Smooth muscle cell (in vitro differentiated cells): ENCODE data around the gene PHF21B. TPM values are rescaled to one million over a fixed set of nuclear protein-coding genes. Genes with fewer than 3 reads are reported as not detected.
"Not testable (repeated sequence)": the region's sequence is repeated elsewhere in the genome, so short reads cannot be mapped to it uniquely, and the experiment has no call there.

Experiments used
- DNase-seq: peaks from one replicate; lab custom pipeline; 2025; ENCODE audit not compliant: unreplicated experiment; lab: John Stamatoyannopoulos, UW
- H2AFZ ChIP-seq: fragments of 200-600 bp; sonication (generic); 2 replicates; pipeline ENCODE4 v1.6.0; 2016; ENCODE audit warnings: antibody characterized with exemption, low read depth, mild to moderate bottlenecking
- H3F3A ChIP-seq: fragments of 200-600 bp; sonication (generic); 2 replicates; pipeline ENCODE4 v1.6.0; 2017; ENCODE audit warnings: antibody characterized with exemption, low read depth
- H3K27ac ChIP-seq: fragments of 200-600 bp; sonication (generic); 2 replicates; pipeline ENCODE4 v1.5.1; 2016; ENCODE audit warnings: low read depth, mild to moderate bottlenecking
- H3K27me3 ChIP-seq: fragments of 200-600 bp; sonication (generic); 2 replicates; pipeline ENCODE4 v1.6.1; 2016; ENCODE audit warnings: low read depth, mild to moderate bottlenecking
- H3K36me3 ChIP-seq: fragments of 200-600 bp; sonication (generic); 2 replicates; pipeline ENCODE4 v1.5.1; 2016; ENCODE audit warnings: low read depth
- H3K4me1 ChIP-seq: fragments of 200-600 bp; sonication (generic); 2 replicates; pipeline ENCODE4 v1.5.1; 2016; ENCODE audit warnings: low read depth
- H3K4me2 ChIP-seq: fragments of 200-600 bp; sonication (generic); 2 replicates; pipeline ENCODE4 v1.6.0; 2016; ENCODE audit warnings: mild to moderate bottlenecking
- H3K4me3 ChIP-seq: fragments of 200-600 bp; sonication (generic); 2 replicates; pipeline ENCODE4 v1.5.1; 2016; ENCODE audit warnings: mild to moderate bottlenecking
- H3K79me2 ChIP-seq: fragments of 200-600 bp; sonication (generic); 2 replicates; pipeline ENCODE4 v1.6.0; 2016; ENCODE audit warnings: low read depth, mild to moderate bottlenecking
- H3K9ac ChIP-seq: fragments of 200-600 bp; sonication (generic); 2 replicates; pipeline ENCODE4 v1.6.0; 2016; ENCODE audit warnings: low read depth
- H3K9me3 ChIP-seq: fragments of 200-600 bp; sonication (generic); replicated peaks from 2 replicates; pipeline ENCODE4 v1.5.1; 2016; ENCODE audit warnings: low read depth
- H4K20me1 ChIP-seq: fragments of 200-600 bp; sonication (generic); 2 replicates; pipeline ENCODE4 v1.6.0; 2016; ENCODE audit warnings: low read depth
- WGBS: methylation state at CpG from one replicate; pipeline ENCODE4 v1.1.7; 2016; ENCODE audit warnings: low lambda C conversion rate; 5-methylcytosine and 5-hydroxymethylcytosine counted together
- polyA plus RNA-seq: library from polyadenylated mRNA; unstranded; fragments of >200 nt; fragmentation: Nextera tagmentation; extraction: Ambion mirVana; gene quantifications from 2 replicates; pipeline ENCODE4 v1.2.1, GENCODE V29; 2016
- total RNA-seq: library from RNA; depleted of rRNA; stranded (reverse); fragments of >200 nt; gene quantifications from 2 replicates; pipeline ENCODE4 v1.2.3, GENCODE V29; 2014
- TF ChIP-seq, protein P1 (sequence below): fragments of 200-600 bp; sonication (generic); IDR thresholded peaks from 2 replicates; pipeline ENCODE4 v1.5.1; 2017; ENCODE audit warnings: borderline replicate concordance, mild to moderate bottlenecking, antibody characterized with exemption; ENCODE audit not compliant: insufficient read depth, poor library complexity, severe bottlenecking

PHF21B gene
- total and polyA plus RNA-seq, 2 experiments from 2014 or later = 0.13 TPM

DNA sequence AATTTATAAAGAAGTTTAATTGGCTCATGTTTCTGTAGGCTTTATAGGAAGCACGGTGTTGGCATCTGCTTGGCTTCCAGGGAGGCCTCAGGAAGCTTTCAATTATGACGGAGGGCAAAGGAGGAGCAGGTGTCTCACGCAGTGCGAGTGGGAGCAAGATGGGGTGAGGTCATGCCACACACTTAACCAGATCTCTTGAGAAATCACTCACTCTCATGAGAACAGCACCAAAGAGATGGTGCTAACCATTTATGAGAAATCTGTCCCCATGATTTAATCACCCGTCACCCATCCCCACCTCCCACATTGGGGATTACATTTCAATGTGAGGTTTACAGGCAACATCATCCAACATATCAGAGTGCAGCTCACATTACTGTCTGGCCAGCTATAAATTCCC, 153.9 kb downstream of the PHF21B start:
- Histone ChIP-seq H3K27ac (no peak overlapping the region), H4K20me1 (no peaks in the 10 kb centered on the region), H3K9me3 (no peaks in the 10 kb centered on the region), H2AFZ (no peak overlapping the region), H3K4me2 (no peak overlapping the region), H3K4me1 (no peaks in the 10 kb centered on the region), H3K79me2 (no peaks in the 10 kb centered on the region), H3K36me3 (no peaks in the 10 kb centered on the region), H3K27me3 (no peaks in the 10 kb centered on the region), H3K9ac (no peak overlapping the region), H3K4me3 (no peak overlapping the region), H3F3A (no peaks in the 10 kb centered on the region)
- TF ChIP-seq, protein P1, sequence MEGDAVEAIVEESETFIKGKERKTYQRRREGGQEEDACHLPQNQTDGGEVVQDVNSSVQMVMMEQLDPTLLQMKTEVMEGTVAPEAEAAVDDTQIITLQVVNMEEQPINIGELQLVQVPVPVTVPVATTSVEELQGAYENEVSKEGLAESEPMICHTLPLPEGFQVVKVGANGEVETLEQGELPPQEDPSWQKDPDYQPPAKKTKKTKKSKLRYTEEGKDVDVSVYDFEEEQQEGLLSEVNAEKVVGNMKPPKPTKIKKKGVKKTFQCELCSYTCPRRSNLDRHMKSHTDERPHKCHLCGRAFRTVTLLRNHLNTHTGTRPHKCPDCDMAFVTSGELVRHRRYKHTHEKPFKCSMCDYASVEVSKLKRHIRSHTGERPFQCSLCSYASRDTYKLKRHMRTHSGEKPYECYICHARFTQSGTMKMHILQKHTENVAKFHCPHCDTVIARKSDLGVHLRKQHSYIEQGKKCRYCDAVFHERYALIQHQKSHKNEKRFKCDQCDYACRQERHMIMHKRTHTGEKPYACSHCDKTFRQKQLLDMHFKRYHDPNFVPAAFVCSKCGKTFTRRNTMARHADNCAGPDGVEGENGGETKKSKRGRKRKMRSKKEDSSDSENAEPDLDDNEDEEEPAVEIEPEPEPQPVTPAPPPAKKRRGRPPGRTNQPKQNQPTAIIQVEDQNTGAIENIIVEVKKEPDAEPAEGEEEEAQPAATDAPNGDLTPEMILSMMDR = no peak
- WGBS = 97% methylated on average over 5 of the region's 5 CpGs
- no peak for DNase-seq

DNA sequence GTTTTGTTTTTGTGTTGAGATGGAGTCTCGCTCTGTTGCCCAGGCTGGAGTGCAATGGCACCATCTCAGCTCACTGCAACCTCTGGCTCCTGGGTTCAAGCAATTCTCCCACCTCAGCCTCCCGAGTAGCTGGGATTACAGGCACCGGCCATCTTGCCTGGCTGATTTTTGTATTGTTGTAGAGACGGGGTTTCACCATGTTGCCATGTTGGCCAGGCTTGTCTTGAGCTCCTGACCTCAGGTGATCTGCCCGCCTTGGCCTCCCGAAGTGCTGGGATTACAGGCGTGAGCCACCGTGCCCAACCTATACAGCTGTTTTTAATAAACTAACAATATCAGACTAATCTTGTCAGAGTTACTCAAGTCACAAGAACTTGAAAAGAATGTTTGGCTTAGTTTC, 155.2 kb downstream of the PHF21B start:
- not testable (repeated sequence) for H3K27me3 ChIP-seq, H2AFZ ChIP-seq, H3K9ac ChIP-seq, H3K36me3 ChIP-seq, H3K9me3 ChIP-seq, H4K20me1 ChIP-seq, H3K4me1 ChIP-seq, H3K27ac ChIP-seq, DNase-seq, H3K4me3 ChIP-seq, H3F3A ChIP-seq, H3K4me2 ChIP-seq, H3K79me2 ChIP-seq
- WGBS = 98% methylated on average over 8 of the region's 8 CpGs

DNA sequence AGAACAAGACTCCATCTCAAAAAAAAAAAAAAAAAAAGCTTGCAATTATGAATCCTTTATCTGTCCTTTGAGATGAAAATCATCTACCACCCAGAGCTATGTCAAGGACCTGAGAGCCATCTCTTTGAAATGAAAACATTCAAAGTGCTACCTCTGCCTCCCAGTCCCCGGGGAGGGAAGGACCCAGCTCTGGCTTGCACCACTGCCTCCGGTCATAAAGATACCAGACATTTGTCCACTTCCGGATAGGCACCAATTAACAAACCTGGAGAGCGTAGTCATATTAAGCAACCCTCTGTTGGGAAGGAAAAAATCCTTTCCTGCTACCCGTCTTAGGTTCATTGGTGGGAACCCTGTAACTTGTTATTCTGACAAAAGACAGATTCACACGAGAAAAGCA, 158.9 kb downstream of the PHF21B start:
- no peak overlapping the region for H3K4me3 ChIP-seq
- 75% methylated on average over 6 of the region's 6 CpGs for WGBS
- TF ChIP-seq, protein P1 = no peak
- no peaks in the 10 kb centered on the region for H4K20me1 ChIP-seq
- no peak overlapping the region for H3K9ac ChIP-seq
- H3K4me2 ChIP-seq = no peak overlapping the region
- no peaks in the 10 kb centered on the region for H3K79me2 ChIP-seq
- no peak overlapping the region for H3K27ac ChIP-seq
- no peak for DNase-seq
- H3K4me1 ChIP-seq = no peaks in the 10 kb centered on the region
- no peak overlapping the region for H2AFZ ChIP-seq
- H3K9me3 ChIP-seq = no peaks in the 10 kb centered on the region
- H3K36me3 ChIP-seq = no peaks in the 10 kb centered on the region
- H3F3A ChIP-seq = no peaks in the 10 kb centered on the region
- no peaks in the 10 kb centered on the region for H3K27me3 ChIP-seq

DNA sequence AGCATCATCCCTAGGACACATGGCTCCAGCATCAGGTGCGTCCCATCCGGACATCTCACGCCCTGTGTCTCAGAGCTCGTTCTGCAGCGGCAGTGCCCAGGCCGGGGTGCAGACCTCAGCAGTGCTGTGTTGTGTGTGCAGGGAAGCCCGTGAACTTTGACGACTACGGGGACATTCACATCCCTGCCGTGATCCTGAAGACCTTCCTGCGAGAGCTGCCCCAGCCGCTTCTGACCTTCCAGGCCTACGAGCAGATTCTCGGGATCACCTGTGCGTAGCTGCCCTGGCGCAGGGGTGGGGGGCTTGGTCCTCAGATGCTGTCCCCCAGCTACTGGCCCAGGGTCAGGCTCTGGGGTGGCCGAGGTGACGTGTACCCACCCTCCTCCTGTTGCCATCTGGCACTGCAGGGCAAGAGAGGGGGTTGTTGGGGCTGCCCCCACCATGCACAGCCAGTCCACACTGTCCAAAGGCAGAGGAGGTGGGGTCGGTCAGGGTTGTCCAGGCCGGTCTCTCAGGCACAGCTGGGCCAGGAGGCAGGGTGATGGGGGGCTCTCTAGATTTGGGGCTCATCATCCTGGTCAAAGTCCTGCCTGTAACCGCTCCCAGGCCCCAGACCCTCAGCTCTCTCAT, 160.9 kb downstream of the PHF21B start:
- H3K4me3 ChIP-seq = no peak overlapping the region
- H2AFZ ChIP-seq = no peak overlapping the region
- H3K27me3 ChIP-seq = no peaks in the 10 kb centered on the region
- no peaks in the 10 kb centered on the region for H3F3A ChIP-seq
- H3K79me2 ChIP-seq = no peaks in the 10 kb centered on the region
- peaks cover 7% of the 10 kb centered on the region for H3K9me3 ChIP-seq
- H3K27ac ChIP-seq = no peak overlapping the region
- H4K20me1 ChIP-seq = no peaks in the 10 kb centered on the region
- H3K4me2 ChIP-seq = no peak overlapping the region
- WGBS = 97% methylated on average over 21 of the region's 21 CpGs
- no peaks in the 10 kb centered on the region for H3K4me1 ChIP-seq
- no peaks in the 10 kb centered on the region for H3K36me3 ChIP-seq
- no peak for DNase-seq
- H3K9ac ChIP-seq = no peak overlapping the region
- TF ChIP-seq, protein P1 = no peak
